Activated CD4-positive, alpha-beta T cell treated with anti-CD3 and anti-CD28 coated beads for 48 hours (primary cell): ENCODE results near the gene ATP5F1D.

Source experiments
- DNase-seq: peaks from one replicate; pipeline ENCODE4 v3.0.0-alpha.2; 2020

The ATP5F1D gene

GRCh38 chr19:1220976-1221903 lies 20.3 kb upstream of the ATP5F1D start:
- no peak for DNase-seq

- no peak for DNase-seq
These were observed 19.7 kb upstream of the ATP5F1D start for GRCh38 chr19:1221904-1222255.

- no peak for DNase-seq
These were observed 19.2 kb upstream of the ATP5F1D start for GRCh38 chr19:1222394-1222793.

- DNase-seq, result peak; percentile 52
These were observed 18.3 kb upstream of the ATP5F1D start for GRCh38 chr19:1223018-1223855.

- no peak for DNase-seq
These were observed 17.3 kb upstream of the ATP5F1D start for GRCh38 chr19:1224047-1224825.

- no peak for DNase-seq
These were observed 16.7 kb upstream of the ATP5F1D start for GRCh38 chr19:1224847-1225246.

DNA sequence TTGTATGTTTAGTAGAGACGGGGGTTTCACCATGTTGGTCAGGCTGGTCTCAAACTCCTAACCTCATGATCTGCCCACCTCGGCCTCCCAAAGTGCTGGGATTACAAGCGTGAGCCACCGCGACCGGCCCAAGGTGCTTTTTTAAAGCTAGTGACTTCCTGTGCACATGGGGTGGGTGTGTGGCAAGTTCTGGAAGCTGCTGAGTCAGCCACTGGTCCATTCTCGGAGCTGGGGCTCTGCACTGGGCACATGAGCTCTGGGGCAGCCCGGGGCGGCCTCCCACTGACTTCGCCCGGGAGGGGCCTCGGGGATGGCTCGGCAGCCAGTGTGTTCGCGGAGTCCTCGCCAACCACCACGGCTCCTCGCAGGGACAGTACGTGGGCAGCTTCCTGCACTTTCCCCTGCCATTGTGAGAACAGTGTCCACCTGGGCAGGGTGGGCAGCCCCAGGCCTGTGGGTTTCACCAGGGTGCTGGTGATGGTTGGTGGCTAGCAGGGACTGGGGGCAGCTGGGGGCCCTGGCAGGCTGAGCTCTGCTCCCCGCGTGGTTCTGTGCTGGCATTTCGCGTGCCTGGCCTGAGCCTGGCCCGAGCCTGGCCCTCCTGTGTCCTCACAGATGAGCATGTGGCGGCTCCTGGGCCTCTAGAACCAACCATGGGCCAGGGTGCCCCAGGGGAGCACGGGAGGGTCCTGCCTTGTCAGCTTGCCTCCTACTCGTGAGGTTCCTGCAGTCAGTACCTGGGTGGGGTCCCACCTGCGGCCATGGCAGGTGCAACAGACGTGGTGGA lies 15.9 kb upstream of the ATP5F1D start:
- DNase-seq, result no peak

- no peak for DNase-seq
These were observed 15.4 kb upstream of the ATP5F1D start for GRCh38 chr19:1226227-1226518.

- no peak for DNase-seq
These were observed 14.8 kb upstream of the ATP5F1D start for GRCh38 chr19:1226522-1227303.

DNA sequence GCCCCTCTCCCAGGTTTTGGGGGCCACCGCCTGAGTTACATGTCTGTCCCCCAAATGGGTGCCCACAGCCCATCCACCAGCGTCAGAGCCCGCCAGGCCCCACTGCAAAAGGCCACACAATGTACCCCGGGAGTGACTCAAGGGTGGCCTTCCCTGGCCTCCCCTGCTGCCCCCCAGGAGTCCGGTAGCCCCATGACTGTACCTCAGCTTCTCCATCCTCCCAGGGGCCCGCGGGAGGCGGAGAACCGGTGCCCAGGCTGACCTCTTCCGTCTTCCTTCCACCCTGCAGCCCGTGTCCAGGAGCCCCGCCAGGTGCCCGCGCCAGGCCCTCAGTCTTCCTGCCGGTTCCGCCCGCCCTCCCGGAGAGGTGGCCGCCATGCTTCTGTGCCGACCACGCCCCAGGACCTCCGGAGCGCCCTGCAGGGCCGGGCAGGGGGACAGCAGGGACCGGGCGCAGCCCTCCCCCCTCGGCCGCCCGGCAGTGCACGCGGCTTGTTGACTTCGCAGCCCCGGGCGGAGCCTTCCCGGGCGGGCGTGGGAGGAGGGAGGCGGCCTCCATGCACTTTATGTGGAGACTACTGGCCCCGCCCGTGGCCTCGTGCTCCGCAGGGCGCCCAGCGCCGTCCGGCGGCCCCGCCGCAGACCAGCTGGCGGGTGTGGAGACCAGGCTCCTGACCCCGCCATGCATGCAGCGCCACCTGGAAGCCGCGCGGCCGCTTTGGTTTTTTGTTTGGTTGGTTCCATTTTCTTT lies 14.1 kb upstream of the ATP5F1D start:
- DNase-seq, result no peak

GRCh38 chr19:1228161-1228957 lies 13.2 kb upstream of the ATP5F1D start:
- DNase-seq, result no peak

DNA sequence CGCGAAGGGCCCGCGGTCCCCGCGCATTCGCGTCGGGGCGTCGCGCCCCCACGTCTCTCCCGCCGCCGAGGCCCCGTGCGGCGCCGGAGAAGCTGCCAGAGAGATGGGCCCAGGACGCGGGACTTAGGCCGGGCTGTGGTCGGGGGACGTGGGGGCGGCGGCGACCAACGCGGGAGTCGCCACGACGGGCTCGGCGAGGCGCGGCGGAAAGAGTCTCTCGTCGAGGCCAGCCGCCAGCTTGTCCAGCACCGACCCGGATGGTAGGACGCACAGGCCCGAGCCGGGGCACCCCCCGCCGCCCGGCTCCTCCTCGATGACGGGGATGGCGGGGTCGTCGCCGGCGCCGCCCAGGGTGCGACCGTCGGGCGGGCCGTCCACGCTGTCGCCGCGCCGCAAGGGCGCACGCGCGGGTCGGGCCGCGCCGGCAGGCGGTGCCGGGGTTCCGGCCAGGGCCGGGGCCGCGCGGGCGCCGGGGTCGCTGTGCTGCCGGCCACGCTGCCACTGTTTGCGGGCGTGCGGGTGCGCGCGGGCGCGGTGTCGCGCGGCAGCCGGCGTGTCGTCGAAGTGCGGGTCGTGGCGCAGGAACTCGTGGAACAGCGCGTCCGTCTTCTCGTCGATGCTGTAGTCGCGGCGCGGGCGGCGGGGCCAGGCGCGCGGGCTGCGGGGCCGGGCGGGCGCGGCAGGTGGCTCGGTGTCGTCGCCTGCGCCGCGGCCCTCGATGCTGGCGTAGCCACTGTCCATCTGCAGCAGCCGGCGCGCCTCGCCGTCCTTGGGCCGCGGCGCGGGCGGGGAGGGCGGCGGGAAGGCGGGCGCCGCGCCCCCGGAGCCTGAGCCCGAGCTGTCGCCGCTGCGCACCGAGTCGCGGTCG lies 12.3 kb upstream of the ATP5F1D start:
- no peak for DNase-seq

DNA sequence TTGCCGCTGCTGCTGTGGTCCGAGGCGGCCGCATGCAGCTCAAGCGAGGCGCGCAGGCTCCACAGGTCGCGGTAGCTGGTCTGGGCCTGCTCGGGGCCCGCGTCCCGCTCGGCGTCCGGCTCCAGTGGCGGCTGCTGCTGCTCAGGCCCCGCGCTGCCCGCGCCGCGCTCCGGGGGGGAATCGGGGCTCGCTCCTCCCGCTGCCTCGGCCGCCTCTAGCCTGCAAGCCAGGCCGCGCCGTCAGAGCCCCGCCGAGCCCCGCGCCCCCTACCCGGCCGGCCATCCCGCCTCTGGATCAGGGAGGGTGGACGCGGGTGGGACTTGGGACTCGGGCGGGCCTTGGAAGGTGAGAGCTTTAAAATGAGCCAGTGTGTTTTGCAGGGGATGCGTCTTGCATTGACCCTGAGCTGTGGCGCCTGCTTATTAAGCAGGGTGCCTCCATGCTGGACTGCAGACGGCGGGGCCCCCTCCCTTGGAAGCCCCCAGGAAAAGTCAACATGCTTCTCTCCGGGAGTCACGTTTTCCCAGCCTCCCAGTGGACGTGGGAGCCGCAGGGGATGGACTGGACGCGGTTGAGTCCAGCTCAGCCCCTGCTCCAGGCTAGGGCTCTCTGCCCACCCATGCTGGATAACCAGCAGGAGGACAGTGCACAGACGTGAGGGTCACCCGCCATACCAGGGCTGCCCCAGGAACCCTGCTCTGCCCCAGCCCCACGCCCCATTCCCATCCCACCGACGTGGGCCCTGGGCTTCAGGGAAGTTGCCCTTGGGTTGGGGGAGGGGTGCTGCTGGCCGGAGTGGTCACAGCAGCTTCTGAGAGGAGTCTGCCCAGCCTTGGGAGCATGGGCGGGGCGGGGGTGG lies 11.4 kb upstream of the ATP5F1D start:
- no peak for DNase-seq

DNA sequence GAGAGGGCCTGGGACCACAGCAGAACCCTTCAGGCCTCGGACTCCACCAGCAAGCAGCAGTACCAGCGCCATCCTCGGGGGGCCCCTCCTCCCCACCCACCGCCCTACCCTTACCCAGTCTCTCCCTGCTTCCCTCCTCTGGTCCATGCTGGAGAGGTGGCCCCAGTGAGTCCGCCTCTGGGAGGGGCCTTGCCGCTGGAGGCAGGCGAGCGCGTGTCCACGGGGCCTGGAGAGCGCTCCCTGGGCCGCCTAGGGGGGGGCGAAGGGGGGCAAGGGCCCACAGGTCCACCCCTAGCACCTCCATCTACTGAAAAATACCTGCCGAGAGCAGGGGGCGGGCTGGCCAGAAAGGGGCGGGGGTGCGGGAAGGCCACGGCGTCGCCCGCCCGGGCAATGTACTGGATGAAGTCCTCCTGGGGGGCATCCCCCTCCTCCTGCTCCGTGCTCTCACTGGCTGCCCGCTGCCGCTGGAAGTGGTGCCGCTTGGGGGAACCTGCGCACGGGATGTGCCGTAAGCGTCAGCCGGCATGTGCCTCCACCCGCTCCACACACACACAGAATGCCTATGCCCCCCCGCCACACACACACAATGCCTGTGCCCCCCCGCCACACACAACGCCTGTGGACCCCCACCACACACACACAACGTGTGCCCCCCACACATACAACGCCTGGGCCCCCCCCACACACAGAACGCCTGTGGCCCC lies 10.6 kb upstream of the ATP5F1D start:
- no peak for DNase-seq

- no peak for DNase-seq
These were observed 9.6 kb upstream of the ATP5F1D start for GRCh38 chr19:1231729-1232637.

DNA sequence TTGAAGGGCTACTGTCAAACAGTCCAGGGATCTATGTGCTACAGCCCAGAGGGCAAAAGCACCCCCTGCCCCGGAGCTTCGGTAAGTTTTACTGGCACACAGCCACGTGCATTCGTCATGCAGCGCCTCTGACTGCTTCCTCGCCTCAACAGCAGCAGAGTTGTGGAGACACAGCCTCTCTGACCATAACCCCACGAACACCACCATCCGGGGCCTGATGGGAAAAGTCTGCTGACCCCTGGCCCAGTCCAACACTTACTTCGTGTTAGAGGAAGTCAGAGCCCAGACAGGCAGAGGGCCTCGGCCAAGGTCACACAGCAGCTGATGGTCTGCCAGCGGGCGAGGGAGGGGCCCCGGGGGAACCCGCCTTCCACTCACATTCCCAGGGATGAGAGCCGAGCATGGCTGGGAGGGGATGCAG lies 8.9 kb upstream of the ATP5F1D start:
- DNase-seq, result no peak
